ENCODE measurements around the gene ATOX1.

GRCh38 chr5:151738125-151738848 lies 20.1 kb downstream of the ATOX1 start:
- TF ChIP-seq CTCF (conservative IDR thresholded peaks at IDR 0.05; ENCODE audit: low read depth, low read length) = no peak
- no peak for TF ChIP-seq EZH2 (IDR thresholded peaks at IDR 0.05; ENCODE audit: borderline replicate concordance, low read depth, low read length, poor library complexity, severe bottlenecking)
